ENCODE measurements around the gene SCTR. TPM values are rescaled to one million over a fixed set of nuclear protein-coding genes. Genes with fewer than 3 reads are reported as not detected.

Gene SCTR
- total RNA-seq, 1 donor from 2014 or later: 33.1 TPM

- Mint-ChIP-seq H3K9me3 (ENCODE audit: low read depth) (peaks cover 4% of the 10 kb centered on the region), H3K4me1 (ENCODE audit: low read depth) (peaks cover 12% of the 10 kb centered on the region), H3K27ac (no peak overlapping the region), H3K4me3 (ENCODE audit: low read depth) (no peak overlapping the region), H3K36me3 (ENCODE audit: insufficient read depth) (peaks cover 28% of the 10 kb centered on the region), H3K27me3 (peaks cover 38% of the 10 kb centered on the region)
- no peak for DNase-seq (ENCODE audit: low spot score, unreplicated experiment)
- TF ChIP-seq CTCF (IDR thresholded peaks at IDR 0.05; ENCODE audit: unreplicated experiment): no peak
Measured at GRCh38 chr2:119519057-119519408, 5.2 kb downstream of the SCTR start.

GRCh38 chr2:119518401-119519056, 5.8 kb downstream of the SCTR start:
- no peak for DNase-seq (ENCODE audit: low spot score, unreplicated experiment)
- peaks cover 4% of the 10 kb centered on the region for H3K9me3 Mint-ChIP-seq (ENCODE audit: low read depth)
- H3K4me3 Mint-ChIP-seq (ENCODE audit: low read depth): no peak overlapping the region
- peaks cover 9% of the 10 kb centered on the region for H3K4me1 Mint-ChIP-seq (ENCODE audit: low read depth)
- peaks cover 28% of the 10 kb centered on the region for H3K36me3 Mint-ChIP-seq (ENCODE audit: insufficient read depth)
- peaks cover 34% of the 10 kb centered on the region for H3K27me3 Mint-ChIP-seq
- H3K27ac Mint-ChIP-seq: no peak overlapping the region
- no peak for TF ChIP-seq CTCF (IDR thresholded peaks at IDR 0.05; ENCODE audit: unreplicated experiment)

- DNase-seq (ENCODE audit: low spot score, unreplicated experiment): no peak
- peak; percentile 68 for TF ChIP-seq CTCF (IDR thresholded peaks at IDR 0.05; ENCODE audit: unreplicated experiment)
- no peak overlapping the region for H3K27ac Mint-ChIP-seq
Measured at GRCh38 chr2:119517433-119517832, 6.8 kb downstream of the SCTR start.

GRCh38 chr2:119516121-119516520, 8.2 kb downstream of the SCTR start:
- peaks cover 3% of the 10 kb centered on the region for H3K4me1 Mint-ChIP-seq (ENCODE audit: low read depth)
- H3K27ac Mint-ChIP-seq: no peak overlapping the region
- H3K36me3 Mint-ChIP-seq (ENCODE audit: insufficient read depth): peaks cover 28% of the 10 kb centered on the region
- peaks cover 11% of the 10 kb centered on the region for H3K27me3 Mint-ChIP-seq
- peaks cover 4% of the 10 kb centered on the region for H3K9me3 Mint-ChIP-seq (ENCODE audit: low read depth)
- no peak for TF ChIP-seq CTCF (IDR thresholded peaks at IDR 0.05; ENCODE audit: unreplicated experiment)
- no peak for DNase-seq (ENCODE audit: low spot score, unreplicated experiment)
- H3K4me3 Mint-ChIP-seq (ENCODE audit: low read depth): no peak overlapping the region

More at GRCh38 chr2:119517433-119517832, 6.8 kb downstream of the SCTR start:
- Mint-ChIP-seq H3K9me3 (ENCODE audit: low read depth) (peaks cover 4% of the 10 kb centered on the region), H3K36me3 (ENCODE audit: insufficient read depth) (peaks cover 28% of the 10 kb centered on the region), H3K27me3 (peaks cover 24% of the 10 kb centered on the region), H3K4me3 (ENCODE audit: low read depth) (no peak overlapping the region), H3K4me1 (ENCODE audit: low read depth) (peaks cover 3% of the 10 kb centered on the region)

GRCh38 chr2:119513832-119514231, 10.5 kb downstream of the SCTR start:
- TF ChIP-seq CTCF (IDR thresholded peaks at IDR 0.05; ENCODE audit: unreplicated experiment): no peak
- Mint-ChIP-seq H3K4me1 (ENCODE audit: low read depth) (peaks cover 3% of the 10 kb centered on the region), H3K27me3 (peaks cover 2% of the 10 kb centered on the region), H3K27ac (no peak overlapping the region), H3K36me3 (ENCODE audit: insufficient read depth) (peaks cover 26% of the 10 kb centered on the region), H3K9me3 (ENCODE audit: low read depth) (peaks cover 4% of the 10 kb centered on the region), H3K4me3 (ENCODE audit: low read depth) (no peak overlapping the region)
- DNase-seq (ENCODE audit: low spot score, unreplicated experiment): no peak

Measured in progenitor cell of endocrine pancreas (in vitro differentiated cells).